GM19455 (cell line): ENCODE data around the gene ZBTB12.
A peak's percentile ranks its signal among the peaks of the same experiment; 100 is the strongest.
"Not testable (repeated sequence)": the region's sequence is repeated elsewhere in the genome, so short reads cannot be mapped to it uniquely, and the experiment has no call there.

Experiments
- ATAC-seq: cut with Tn5 transposase; IDR thresholded peaks from one replicate; pipeline ENCODE4 v1.9.1; 2021; ENCODE audit not compliant: unreplicated experiment

Gene ZBTB12

DNA sequence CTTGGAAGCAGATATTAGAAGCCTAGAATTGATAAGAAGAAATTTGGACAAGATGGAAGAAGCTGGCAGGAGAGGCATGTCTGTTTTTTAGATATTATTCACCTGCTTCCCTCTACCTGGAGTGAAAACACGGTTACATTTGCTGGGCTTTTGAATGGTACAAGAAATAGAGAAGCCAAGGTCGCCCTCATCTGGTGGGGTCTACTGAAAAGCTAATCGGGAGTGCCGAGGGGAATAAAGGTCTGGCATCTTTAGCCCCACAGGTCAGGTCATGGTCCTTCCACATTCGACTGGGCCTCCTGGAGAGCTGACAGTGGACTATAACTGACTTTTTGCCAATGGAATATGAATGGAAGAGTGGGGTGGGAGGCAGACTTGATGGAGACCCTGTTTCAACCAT lies 21.1 kb upstream of the ZBTB12 start:
- ATAC-seq, result no peak

- no peak for ATAC-seq
Measured at GRCh38 chr6:31920811-31921210, 18.9 kb upstream of the ZBTB12 start.

- ATAC-seq, result no peak
Measured at GRCh38 chr6:31919624-31920303, 17.9 kb upstream of the ZBTB12 start.

GRCh38 chr6:31918069-31918720 lies 16.3 kb upstream of the ZBTB12 start:
- ATAC-seq, result no peak

DNA sequence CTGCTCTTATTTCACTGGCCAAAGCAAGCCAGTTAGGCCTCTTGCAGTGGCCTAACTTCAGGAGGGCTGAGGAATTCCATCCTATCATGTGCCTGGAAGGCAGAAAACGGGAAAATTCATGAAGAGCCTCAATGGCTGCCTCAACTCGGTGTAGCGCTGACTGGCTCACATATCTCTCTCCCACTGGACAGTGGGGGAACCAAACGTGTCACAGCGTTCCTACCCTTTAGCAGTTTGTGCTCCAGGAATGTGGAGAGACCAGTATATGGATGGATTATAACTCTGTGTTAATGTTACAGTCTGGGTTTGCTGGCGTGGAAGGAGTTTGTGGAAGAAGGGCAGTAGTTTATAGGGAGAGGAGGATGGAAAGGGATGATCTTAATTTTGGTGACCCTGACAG lies 13.9 kb upstream of the ZBTB12 start:
- no peak for ATAC-seq

GRCh38 chr6:31915351-31915750 lies 13.5 kb upstream of the ZBTB12 start:
- ATAC-seq, result no peak

GRCh38 chr6:31911826-31912585 lies 10.1 kb upstream of the ZBTB12 start:
- no peak for ATAC-seq

DNA sequence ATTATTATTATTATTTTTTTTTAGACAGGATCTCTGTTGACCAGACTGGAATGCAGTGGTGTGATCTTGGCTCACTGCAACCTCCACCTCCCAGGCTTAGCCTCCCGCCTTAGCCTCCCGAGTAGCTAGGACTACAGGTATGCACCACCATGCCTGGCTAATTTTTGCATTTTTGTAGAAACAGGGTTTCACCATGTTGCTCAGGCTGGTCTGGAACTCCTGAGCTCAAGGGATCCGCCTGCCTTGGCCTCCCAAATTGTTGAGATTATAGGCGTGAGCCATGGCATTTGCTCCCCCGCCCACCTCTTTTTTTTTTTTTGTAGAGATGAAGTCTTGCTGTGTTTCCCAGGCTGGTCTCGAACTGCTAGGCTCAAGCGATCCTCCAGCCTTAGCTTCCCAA lies 7.4 kb upstream of the ZBTB12 start:
- not testable (repeated sequence) for ATAC-seq

DNA sequence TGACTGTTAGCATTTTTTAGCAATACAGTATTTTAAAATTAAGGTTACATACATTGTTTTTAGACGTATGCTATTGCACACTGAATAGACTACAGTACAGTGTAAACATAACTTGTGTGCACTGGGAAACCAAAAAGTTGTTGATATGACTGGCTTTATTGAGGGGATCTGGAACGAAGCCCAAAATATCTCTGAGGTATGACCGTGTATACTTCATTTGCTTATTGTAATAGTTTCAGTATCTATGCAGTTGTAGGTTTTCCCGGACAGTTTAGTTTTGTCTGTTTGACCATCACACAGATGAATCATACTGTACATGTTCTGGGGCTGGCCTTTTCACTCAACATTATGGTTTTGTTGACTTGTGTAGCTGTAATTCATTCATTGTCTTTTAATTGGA lies 6.9 kb upstream of the ZBTB12 start:
- peak; percentile 65 for ATAC-seq

DNA sequence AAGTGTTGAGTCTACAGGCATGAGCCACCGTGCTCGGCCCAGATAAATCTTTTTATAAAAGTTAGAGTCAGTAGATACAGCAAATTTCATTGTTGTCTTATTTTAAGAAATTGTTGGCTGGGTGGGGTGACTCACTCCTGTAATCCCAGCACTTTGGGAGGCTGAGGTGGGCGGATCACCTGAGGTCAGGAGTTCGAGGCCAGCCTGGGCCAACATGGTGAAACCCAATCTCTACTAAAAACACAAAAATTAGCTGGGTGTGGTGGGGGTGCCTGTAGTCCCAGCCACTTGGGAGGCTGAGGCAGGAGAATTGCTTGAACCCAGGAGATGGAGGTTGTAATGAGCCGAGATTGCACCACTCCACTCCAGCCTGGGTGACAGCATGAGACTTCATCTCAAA lies 6.4 kb upstream of the ZBTB12 start:
- ATAC-seq, result not testable (repeated sequence)

DNA sequence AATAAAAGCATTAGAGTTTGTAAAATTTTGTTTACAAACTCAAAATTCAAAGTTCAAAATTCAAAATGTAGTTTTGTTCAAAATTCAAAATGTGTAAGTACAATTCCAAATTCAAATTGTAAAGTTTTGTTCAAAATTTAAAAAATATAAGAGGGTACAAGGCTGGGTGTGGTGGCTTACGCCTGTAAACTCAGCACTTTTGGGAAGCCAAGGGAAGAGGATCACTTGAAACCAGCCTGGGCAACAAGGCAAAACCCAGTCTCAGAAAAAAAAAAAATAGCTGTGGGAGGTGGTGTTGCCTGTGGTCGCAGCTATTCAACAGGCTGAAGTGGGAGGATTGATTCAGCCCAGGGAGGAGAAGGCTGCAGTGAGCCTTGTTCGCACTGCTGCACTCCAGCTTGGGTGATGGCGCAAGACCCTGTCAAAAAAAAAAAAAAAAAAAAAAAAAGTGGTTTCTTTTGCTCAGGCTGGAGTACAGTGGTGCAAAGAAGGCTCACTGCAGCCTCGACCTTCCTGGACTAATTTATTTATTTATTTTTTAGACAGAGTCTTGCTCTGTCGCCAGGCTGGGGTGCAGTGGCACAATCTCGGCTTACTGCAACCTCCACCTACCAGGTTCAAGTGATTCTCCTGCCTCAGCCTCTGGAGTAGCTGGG lies 5.4 kb upstream of the ZBTB12 start:
- no peak for ATAC-seq

DNA sequence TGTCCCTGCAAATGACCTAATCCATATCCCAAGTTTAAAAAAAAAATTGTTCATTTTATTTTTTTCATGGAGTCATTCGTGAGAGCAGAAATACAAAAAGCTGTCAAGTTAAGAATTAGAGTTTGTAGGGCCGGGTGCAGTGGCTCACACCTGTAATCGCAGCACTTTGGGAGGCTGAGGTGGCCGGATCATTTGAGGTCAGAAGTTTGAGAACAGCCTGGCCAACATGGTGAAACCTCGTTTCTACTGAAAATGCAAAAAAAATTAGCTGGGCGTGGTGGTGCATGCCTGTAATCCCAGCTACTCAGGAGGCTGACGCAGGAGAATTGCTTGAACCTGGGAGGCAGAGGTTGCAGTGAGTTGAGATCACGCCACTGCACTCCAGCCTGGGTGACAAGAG lies 4.8 kb upstream of the ZBTB12 start:
- ATAC-seq, result not testable (repeated sequence)

DNA sequence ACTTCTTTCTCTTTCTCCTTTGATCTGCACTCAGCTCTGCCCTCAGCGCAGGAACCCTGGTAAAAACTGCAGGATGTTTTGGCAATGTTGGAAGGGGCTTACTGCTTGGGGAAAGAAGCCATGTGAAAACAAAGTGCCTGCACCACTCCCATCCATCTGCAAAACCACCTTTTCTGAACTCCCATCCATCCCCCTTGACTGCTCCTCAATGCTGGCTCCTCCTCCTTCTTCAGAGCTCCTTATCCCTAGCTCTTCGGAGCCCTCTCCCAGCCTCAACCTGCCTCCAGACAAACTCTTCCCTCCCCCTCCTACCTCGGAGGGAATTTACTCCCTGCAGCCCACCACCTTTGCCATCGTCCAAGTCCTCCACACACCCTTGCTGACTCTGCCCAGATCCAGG lies 4.2 kb upstream of the ZBTB12 start:
- ATAC-seq, result no peak

DNA sequence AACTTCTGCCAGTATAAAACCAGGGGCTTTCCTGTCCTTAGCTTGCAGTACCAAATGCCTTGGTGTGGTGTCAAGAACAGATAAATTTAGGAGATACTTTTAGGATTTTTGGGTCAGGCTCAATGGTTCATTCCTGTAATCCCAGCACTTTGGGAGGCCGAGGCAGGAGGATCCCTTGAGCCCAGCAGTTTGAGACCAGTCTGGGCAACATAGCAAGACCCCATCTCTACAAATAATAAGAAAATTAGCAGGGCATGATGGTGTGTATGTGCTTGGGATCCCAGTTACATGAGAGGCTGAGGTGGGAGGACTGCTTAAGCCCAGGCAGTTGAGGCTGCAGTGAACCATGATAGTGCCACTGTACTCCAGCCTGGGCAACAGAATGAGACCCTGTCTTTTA lies 3.2 kb upstream of the ZBTB12 start:
- no peak for ATAC-seq

DNA sequence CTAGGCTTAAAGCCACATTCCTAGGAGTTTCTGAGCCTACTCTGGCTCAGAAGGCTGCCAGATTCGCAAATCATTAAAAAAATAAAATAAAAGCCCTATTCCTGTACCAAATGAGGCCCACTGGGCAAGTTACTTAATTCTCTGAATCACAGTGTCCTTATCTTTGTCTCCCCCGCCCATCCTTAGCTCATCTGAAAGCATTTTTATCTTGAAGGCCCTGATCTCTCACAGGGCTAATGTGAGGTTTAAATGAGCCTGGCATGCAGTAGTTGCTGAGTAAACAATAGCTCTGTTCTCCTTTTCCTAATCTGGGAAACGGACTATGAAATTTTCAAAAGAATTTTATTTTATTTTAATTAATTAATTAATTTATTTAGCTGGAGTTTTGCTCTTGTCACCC lies 2.1 kb upstream of the ZBTB12 start:
- no peak for ATAC-seq

DNA sequence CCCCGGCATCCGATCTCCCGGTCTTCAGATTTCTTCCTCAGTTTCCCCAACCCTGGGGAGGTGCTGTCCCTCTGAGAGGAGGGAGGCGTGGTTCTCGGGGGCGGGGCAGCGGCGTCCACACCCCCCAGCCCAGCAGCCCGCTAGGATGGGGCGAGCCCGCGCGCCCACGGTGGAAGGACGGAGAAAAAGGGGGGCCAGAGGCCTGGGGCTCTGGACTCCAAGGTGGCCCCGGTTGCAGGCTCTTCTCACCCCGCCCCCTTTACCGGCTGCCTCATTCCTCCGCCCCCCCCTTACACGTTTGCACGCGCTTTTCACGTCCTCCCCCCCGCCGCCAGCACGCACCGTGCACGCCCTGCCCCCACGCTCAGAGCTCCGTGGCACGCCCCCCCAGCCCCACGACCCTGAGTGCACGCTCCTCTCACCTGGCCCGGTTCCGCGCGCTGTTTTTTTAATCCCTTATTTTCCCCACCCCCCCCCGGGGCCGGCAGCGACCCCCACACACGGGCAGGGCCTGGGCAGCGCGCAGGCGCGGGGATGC lies 402 bp downstream of the ZBTB12 start:
- ATAC-seq, result no peak

DNA sequence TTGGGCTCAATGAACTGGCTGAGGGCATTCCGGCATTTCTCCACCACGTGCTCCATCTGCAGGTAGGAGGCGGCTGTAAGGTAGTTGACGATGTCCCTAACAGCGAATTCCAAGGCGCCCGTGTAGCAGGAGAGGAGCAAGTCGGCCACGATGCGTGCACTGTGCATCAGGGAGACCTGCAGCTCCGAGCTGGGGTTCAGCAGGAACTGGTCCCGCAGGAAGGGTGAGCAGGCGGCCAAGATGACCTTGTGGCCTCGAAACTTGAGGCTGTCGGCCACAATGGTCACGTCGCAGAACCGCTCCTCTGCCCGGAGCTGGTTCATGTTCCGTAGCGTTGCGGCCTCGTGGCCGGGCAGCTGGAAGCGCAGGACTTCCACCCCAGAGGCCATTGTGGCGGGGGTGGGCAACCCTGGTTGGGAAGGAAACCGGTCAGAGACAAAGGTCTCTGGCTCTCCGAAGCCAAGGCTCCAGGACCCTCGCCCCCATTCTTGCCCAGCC lies 920 bp downstream of the ZBTB12 start:
- no peak for ATAC-seq

- no peak for ATAC-seq
Measured at GRCh38 chr6:31899882-31900722, 1.8 kb downstream of the ZBTB12 start.

- no peak for ATAC-seq
Measured at GRCh38 chr6:31899215-31899614, 2.7 kb downstream of the ZBTB12 start.

DNA sequence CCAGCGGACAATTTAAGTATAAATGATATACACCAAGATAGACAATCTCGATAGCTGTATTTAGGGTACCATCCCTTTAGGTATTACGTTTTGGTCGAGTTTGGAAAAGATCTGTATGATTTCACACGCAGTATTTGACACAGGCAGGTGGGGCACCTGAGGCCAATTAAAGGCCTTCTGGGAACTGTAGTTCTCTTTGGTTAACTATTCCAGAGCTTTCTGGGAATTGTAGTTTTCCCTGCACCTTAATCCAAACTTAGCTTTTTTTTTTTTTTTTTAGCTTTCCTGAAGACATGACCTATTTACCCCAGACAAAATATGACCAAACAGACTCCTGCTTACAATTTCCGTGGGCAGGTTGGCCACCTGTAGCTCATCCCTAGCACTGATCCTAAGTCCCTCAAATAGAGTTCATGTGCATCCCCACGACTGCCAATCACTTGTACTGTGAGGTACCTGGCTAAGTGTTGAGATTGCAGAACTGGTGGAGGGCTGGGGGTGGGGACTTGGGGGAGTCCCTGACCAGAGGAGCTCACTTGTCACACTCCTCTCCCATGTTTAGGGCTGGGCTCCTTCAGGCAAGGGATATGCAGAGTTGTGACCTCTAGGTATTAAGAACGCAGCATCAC lies 3.4 kb downstream of the ZBTB12 start:
- no peak for ATAC-seq
